Measurements from ENCODE around the gene CALHM2.

- TF ChIP-seq CTCF (IDR thresholded peaks at IDR 0.05), result no peak
- TF ChIP-seq REST (IDR thresholded peaks at IDR 0.05; ENCODE audit: insufficient read depth in 1 of 2, low read depth in 2 of 2, low read length in 1 of 2), result no peak
- no peak for TF ChIP-seq POLR2AphosphoS5 (IDR thresholded peaks at IDR 0.05; ENCODE audit: low read depth, low read length)
- TF ChIP-seq SIN3A (IDR thresholded peaks at IDR 0.05; ENCODE audit: borderline replicate concordance, insufficient read depth, low read depth, low read length), result no peak
- TF ChIP-seq TCF7L2 (IDR thresholded peaks at IDR 0.05; ENCODE audit: low read depth, low read length), result no peak
These were observed 2.7 kb downstream of the CALHM2 start for GRCh38 chr10:103449208-103450144.

All from Panc1 (cell line).